Measurements from ENCODE around the gene SPP1.
A peak's percentile ranks its signal among the peaks of the same experiment; 100 is the strongest.

The SPP1 gene

DNA sequence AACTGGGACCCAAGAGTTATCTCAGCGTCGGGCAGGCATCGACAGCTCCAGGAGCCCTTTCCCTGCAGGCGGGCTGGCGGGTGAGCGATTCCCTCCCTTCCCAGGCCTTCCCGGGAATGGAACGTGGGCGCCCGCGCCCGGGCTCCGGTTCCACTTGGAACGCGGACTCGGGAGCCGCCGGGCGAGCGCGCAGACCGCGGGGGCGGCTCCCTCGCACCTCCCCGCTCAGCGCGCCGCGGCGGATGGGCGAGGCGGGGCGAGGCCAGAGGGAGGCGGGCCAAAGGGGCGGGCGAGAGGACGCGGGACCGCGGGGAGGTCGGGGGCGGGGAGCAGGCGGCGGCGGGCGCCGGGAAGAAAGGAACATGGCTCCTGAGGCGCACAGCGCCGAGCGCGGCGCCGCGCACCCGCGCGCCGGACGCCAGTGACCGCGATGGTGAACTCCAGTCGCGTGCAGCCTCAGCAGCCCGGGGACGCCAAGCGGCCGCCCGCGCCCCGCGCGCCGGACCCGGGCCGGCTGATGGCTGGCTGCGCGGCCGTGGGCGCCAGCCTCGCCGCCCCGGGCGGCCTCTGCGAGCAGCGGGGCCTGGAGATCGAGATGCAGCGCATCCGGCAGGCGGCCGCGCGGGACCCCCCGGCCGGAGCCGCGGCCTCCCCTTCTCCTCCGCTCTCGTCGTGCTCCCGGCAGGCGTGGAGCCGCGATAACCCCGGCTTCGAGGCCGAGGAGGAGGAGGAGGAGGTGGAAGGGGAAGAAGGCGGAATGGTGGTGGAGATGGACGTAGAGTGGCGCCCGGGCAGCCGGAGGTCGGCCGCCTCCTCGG is 32.0 kb downstream of the SPP1 start, which contains the start of gene PKD2 (continued):
- TF ChIP-seq, protein P1, sequence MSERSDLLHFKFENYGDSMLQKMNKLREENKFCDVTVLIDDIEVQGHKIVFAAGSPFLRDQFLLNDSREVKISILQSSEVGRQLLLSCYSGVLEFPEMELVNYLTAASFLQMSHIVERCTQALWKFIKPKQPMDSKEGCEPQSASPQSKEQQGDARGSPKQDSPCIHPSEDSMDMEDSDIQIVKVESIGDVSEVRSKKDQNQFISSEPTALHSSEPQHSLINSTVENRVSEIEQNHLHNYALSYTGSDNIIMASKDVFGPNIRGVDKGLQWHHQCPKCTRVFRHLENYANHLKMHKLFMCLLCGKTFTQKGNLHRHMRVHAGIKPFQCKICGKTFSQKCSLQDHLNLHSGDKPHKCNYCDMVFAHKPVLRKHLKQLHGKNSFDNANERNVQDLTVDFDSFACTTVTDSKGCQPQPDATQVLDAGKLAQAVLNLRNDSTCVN (tag by site-specific recombination; optimal IDR thresholded peaks at IDR 0.05), result peak; percentile 60
- TF ChIP-seq ZBTB8A (tag by site-specific recombination; IDR thresholded peaks at IDR 0.05) (peak; percentile 81), GLIS2 (tag by site-specific recombination; IDR thresholded peaks at IDR 0.05) (peak; percentile 42; the same call in 1 of the 2 replicates), ZNF677 (tag by site-specific recombination; IDR thresholded peaks at IDR 0.05) (no peak), SCRT1 (tag by site-specific recombination; IDR thresholded peaks at IDR 0.05; ENCODE audit: borderline replicate concordance) (no peak), ZNF311 (tag by site-specific recombination; IDR thresholded peaks at IDR 0.05; ENCODE audit: borderline replicate concordance) (no peak), ZNF146 (tag by site-specific recombination; IDR thresholded peaks at IDR 0.05) (no peak), ZNF513 (tag by site-specific recombination; IDR thresholded peaks at IDR 0.05) (peak; percentile 76), ZNF549 (tag by site-specific recombination; IDR thresholded peaks at IDR 0.05) (peak; percentile 67; the same call in 1 of the 2 replicates)

GRCh38 chr4:88008122-88008742 is 32.7 kb downstream of the SPP1 start:
- Histone ChIP-seq H3K9me3 (ENCODE audit: control insufficient read depth, insufficient read depth, low read depth, low read length) (no peaks in the 10 kb centered on the region), H3K4me1 (ENCODE audit: control insufficient read depth, insufficient read depth, low read length) (peaks cover 2% of the 10 kb centered on the region; the same call in 1 of the 2 replicates), H3K36me3 (ENCODE audit: control insufficient read depth in 2 of 2, insufficient read depth in 1 of 2, low read length in 2 of 2) (no peaks in the 10 kb centered on the region), H3K4me3 (ENCODE audit: low read depth, low read length) (peak overlapping the region; percentile 85), H3K27ac (ENCODE audit: extremely low read depth, low read depth, low read length) (peak overlapping the region; percentile 80; the same call in 1 of the 2 replicates)
- POLR2A ChIA-PET, result no interaction called here
- CTCF ChIA-PET, result interaction anchor here (0.6 kb wide), 1 partner anchor 46 kb away, joined by 5 read pairs; no protein-coding TSS in a partner anchor
- TF ChIP-seq, protein P2, sequence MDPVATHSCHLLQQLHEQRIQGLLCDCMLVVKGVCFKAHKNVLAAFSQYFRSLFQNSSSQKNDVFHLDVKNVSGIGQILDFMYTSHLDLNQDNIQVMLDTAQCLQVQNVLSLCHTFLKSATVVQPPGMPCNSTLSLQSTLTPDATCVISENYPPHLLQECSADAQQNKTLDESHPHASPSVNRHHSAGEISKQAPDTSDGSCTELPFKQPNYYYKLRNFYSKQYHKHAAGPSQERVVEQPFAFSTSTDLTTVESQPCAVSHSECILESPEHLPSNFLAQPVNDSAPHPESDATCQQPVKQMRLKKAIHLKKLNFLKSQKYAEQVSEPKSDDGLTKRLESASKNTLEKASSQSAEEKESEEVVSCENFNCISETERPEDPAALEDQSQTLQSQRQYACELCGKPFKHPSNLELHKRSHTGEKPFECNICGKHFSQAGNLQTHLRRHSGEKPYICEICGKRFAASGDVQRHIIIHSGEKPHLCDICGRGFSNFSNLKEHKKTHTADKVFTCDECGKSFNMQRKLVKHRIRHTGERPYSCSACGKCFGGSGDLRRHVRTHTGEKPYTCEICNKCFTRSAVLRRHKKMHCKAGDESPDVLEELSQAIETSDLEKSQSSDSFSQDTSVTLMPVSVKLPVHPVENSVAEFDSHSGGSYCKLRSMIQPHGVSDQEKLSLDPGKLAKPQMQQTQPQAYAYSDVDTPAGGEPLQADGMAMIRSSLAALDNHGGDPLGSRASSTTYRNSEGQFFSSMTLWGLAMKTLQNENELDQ (tag by site-specific recombination; IDR thresholded peaks at IDR 0.05; ENCODE audit: low read depth), result no peak
- TF ChIP-seq SP2 (tag by site-specific recombination; IDR thresholded peaks at IDR 0.05) (peak; percentile 79), GLIS2 (tag by site-specific recombination; IDR thresholded peaks at IDR 0.05) (0 out of 2 replicates have a peak, but pooled peaks have one; percentile 25), ELK4 (IDR thresholded peaks at IDR 0.05; ENCODE audit: borderline replicate concordance, low read depth, low read length) (no peak), ZNF335 (tag by site-specific recombination; conservative IDR thresholded peaks at IDR 0.05) (peak; percentile 54), PRDM10 (tag by site-specific recombination; IDR thresholded peaks at IDR 0.05) (0 out of 2 replicates have a peak, but pooled peaks have one; percentile 8), ZSCAN30 (tag by site-specific recombination; IDR thresholded peaks at IDR 0.05) (0 out of 2 replicates have a peak, but pooled peaks have one; percentile 12), SCRT2 (tag by site-specific recombination; IDR thresholded peaks at IDR 0.05) (no peak), ZNF48 (tag by site-specific recombination; IDR thresholded peaks at IDR 0.05) (no peak), GFI1B (tag by site-specific recombination; IDR thresholded peaks at IDR 0.05) (no peak), ZNF549 (tag by site-specific recombination; IDR thresholded peaks at IDR 0.05) (no peak), ZIC2 (tag by site-specific recombination; IDR thresholded peaks at IDR 0.05) (peak; percentile 68)
- TF ChIP-seq, protein P1 (tag by site-specific recombination; optimal IDR thresholded peaks at IDR 0.05), result peak; percentile 70
- TF ChIP-seq, protein P3, sequence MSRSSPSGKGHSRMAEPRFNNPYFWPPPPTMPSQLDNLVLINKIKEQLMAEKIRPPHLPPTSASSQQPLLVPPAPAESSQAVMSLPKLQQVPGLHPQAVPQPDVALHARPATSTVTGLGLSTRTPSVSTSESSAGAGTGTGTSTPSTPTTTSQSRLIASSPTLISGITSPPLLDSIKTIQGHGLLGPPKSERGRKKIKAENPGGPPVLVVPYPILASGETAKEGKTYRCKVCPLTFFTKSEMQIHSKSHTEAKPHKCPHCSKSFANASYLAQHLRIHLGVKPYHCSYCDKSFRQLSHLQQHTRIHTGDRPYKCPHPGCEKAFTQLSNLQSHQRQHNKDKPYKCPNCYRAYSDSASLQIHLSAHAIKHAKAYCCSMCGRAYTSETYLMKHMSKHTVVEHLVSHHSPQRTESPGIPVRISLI (tag by site-specific recombination; IDR thresholded peaks at IDR 0.05), result peak; percentile 35; the same call in 1 of the 2 replicates
